Jurkat, Clone E6-1 (cell line): Measurements from ENCODE around the gene SEMA6D.

Experiments used
- DNase-seq: peaks from one replicate; pipeline ENCODE4 v3.0.0-alpha.2; 2011; ENCODE audit warnings: low read depth, low spot score
- H3K4me3 ChIP-seq: 2 replicates; pipeline ENCODE4 v1.5.1; 2011; ENCODE audit warnings: mild to moderate bottlenecking, low read length, control low read depth, moderate library complexity

The SEMA6D gene

DNA sequence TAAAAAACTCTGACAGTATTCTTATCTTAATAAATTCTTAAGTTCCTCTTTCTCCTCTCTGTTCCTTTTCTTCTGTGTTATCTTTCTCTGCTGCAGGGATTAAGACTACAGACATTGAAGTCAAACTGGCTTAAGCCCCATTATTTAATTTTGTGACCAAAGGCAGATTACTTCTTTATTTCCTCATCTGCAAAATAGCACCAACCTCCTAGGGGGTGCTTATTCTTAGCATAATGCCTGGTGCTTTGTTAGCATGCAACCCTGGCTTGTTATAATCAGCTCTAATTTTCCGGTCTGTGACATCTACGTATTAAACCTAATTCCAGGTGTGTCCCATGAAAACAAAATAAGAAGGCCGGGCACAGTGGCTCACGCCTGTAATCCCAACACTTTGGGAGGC is 23.8 kb downstream of the SEMA6D start:
- no peak overlapping the region for H3K4me3 ChIP-seq
- DNase-seq: no peak

DNA sequence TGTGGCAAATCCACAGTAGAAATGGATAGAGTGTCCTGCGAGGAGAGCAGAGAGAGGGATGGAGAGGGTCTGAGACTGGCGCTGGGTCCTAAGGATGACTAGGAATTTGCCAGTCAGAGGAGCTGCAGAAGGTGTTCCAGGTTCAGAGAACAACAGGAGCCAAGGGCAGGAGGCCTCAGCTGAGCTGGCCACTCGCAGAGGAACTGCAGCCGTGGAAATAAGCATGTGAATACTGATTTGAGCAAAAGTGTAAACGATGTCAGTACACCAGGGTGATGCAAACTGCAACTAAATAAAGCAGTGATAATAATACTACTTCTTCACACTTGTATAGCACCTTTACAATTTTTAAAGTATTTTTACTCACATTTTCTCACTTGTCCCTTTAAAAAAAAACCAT is 24.6 kb downstream of the SEMA6D start:
- DNase-seq: no peak

DNA sequence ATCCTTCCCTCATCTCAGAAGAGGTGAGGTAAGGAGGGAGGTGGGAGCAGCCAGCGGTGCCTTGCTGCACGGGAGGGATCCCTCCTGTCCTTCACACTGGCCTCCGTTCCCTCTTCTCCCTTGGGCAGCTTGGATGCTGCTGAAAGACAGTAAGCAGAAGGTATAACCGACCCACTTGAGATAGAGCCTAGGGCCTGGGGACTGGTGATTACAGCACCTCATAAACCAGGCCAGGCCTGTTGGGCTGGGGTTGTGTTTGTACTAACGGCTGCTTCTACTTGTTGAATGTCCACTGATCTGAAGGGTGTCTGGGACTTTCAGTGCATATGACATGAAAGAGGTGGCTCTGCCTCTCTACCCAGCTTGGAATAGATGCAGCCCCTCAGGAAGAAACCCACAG is 25.0 kb downstream of the SEMA6D start:
- DNase-seq: no peak
- no peak overlapping the region for H3K4me3 ChIP-seq

More for the DNA sequence above, 24.6 kb downstream of the SEMA6D start:
- no peak overlapping the region for H3K4me3 ChIP-seq

DNA sequence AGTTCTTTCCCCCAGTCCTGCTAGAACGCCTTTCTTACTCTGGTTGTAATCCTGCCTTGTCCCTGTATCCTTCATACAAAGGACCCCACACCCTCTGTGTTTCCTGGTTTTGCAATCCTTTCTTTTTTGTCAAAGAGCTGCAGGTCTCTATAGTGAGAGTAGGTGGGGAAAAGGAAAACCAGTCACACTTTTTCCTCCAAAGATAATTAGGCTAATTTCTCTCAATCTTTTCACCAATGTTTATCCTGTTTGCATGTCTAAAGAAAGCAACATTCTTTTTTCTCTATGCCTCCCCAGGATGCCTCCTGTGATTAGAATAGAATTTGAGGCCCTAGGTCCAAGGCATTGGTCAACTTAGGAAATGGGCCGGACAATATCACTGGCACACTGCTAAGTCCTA is 25.4 kb downstream of the SEMA6D start:
- DNase-seq: no peak

DNA sequence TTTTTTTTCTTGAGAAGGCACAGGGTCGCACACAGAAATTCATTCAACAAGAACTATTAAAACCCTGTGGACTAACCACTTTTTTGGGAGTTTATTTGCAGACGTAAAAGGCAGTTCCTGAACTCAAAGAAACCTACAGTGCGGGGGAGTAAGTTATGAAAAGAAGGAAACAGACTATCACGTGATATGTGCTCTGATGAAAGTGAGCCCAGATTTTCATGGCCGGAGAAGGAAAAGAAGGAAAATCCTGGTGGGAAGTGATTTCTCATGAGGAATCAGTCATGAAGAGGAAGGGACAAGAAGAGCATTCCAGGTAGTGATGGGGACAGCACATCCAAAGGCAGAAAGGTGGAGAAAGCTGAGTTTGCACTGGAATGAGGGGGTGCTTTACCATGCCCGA is 26.1 kb downstream of the SEMA6D start:
- H3K4me3 ChIP-seq: no peak overlapping the region
- DNase-seq: no peak

More for the DNA sequence above, 25.4 kb downstream of the SEMA6D start:
- H3K4me3 ChIP-seq: no peak overlapping the region

DNA sequence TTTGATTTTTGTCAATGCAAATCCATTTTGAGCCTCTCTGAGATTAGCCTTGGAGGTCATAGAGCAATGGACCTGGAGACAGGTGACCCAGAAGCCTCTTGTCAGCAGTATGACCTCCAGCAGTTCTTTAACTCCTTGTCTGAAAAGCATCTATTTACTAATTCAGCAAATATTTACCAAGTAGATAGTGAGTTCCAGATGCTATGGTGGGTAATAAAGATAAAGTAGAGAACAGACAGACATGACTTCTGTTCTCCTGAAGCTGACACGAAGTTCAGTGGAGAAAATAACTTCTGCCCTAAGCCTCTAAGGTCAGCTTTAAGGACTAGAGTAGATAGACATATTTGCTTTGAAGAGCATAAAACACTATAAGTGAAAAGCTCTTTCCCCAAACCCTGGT is 26.6 kb downstream of the SEMA6D start:
- no peak for DNase-seq
- no peak overlapping the region for H3K4me3 ChIP-seq

DNA sequence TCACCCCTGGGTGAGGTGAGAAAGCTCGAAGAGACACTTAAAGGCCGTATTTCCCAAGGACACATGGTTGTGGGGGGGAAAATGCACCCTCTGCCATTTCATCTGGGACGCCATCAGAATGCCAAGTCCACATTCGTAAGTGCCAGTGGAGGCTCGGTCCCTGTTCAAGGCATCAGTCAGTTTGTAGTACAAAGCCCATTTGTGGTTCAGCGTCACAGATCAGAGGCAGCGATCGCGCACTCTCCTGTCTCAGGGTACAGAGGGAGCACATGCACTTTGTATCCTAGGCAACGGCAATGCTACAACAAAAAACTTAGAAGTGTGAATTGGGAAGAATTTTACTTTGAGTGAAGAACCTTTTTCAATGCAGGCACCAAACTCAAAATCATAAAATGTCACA is 27.2 kb downstream of the SEMA6D start:
- no peak overlapping the region for H3K4me3 ChIP-seq
- no peak for DNase-seq

DNA sequence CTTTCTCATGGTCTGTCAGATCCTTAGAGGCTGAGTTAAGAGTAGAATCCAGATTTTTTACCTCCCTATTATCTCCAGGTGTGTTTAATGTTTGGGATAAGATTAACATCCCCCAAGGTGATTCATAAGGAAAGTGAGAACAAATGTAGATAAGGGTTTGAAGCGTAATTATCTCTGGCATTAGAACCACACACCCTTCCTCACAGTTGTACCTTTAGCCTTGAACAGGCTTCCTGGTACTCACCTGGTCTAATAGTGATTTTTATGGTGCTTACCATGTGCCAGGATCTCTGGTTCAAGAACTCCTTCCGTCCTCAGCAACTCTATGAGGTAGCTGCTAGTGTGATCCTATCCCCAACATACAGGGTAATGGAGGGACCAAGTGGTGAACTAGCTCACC is 27.7 kb downstream of the SEMA6D start:
- no peak for DNase-seq
- no peak overlapping the region for H3K4me3 ChIP-seq

DNA sequence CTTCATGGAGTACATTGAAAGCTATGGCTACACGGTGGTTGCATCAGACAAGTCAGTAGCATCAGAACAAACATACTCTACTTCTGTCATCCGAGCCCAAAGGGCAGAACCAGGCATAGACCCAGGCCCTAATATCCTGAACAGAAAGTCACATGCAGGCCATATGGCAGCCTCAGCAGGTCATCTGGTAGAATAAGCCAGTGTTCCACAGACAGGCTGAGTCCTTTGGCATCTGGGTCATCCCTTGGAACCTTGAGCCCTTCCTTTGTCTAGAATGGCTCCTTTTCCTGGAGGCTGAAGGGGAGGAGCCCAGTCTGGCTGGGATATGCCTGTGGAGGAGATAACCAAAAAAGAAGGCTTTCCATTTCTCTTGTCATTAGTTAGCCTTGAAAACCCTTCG is 29.2 kb downstream of the SEMA6D start:
- no peak overlapping the region for H3K4me3 ChIP-seq
- no peak for DNase-seq

DNA sequence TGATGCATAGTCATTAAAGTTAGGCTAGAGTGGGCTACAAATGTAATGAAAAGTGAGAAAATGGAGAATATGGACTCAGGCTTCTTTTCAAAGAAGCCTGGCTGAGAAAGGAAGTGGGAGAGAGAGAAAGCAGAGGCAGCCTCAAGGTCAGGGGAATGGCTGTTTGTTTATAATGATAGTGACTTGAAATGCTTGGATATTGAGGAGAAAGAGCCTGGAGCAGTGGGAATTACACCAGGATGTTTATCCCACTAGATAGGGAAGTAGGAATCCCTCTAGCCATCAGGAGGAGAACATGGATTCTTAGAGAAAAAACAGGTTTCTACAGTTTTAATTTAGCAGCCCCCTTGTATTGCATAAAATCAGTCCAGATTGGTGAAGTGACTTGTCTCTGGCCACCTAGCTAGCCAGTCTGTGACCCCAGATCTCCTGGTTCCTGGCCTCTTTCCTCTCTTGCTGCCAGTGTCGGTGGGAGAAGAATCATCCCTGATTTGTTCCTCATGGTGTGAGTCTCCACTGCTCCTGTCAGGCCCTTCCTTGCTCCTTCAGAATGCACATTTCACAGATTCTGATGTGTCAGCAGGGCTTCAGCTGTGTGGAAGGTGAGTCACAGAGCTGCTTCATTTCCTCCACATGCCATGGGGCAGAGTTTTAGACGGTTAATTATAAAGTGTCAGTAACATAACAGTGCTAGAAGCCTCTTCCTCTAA is 32.9 kb downstream of the SEMA6D start:
- DNase-seq: no peak

DNA sequence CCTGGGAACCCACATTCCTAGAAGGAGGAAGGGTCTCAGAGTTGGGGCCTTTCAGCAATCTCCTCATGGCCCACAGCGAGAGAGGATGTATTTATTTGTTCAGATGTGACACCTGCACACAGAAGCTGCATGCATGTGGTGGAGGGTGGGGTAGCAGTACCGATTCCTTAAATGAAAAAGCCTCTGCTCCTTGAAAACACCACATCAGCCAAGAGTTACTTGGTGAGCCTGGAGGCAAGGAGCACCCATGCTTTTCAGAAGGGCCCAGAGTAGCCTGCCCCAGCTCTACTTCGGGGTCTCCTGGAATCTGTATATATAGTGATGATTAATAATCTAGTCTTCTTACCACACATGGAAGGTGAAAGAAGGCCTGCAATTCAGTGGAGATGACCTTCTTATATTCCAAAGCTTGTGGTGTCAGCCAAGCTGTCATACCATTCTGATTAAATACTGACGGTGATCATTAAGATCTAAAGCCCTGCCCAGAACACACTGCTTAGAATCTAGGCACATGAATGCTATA is 33.5 kb downstream of the SEMA6D start:
- no peak for DNase-seq

More for the DNA sequence above, 32.9 kb downstream of the SEMA6D start:
- no peak overlapping the region for H3K4me3 ChIP-seq

DNA sequence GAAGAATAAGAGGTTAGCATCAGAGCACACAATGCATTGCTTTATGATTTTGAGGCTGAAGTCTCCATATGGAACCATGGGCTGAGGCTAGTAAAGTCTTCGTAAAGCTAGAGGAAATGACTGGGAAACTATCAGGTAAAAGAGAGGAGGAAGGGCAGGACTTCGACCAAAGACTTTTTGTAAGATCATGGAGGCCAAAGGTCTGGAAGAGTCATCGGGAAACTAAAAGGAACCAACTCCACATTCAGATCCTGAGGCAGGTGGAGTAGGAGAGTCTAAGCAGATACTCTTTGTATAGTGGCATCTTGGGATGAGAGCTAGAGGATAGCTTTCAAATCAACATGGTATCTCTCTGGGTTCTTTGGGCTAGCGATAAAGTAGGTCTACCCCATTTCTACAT is 36.3 kb downstream of the SEMA6D start:
- no peak overlapping the region for H3K4me3 ChIP-seq
- no peak for DNase-seq

More for the DNA sequence above, 33.5 kb downstream of the SEMA6D start:
- H3K4me3 ChIP-seq: no peak overlapping the region

DNA sequence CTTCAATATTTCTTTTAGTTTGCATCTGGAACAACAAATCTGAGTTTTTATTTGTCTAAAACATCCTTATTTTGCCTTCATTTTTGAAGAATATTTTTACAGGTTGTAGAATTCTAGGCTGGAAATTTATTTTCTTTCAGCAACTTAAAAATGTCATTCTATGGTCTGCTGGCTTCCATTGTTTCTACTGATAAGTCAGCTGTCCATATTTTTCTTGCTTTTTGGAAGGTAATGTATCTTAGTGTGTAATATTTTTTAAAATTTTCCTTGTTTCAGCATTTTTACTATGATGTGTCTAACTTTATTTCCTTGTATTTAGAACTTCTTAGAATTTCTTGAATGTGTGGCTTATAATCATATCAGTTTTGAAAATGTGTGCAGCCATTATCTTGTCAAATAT is 37.0 kb downstream of the SEMA6D start:
- no peak for DNase-seq

DNA sequence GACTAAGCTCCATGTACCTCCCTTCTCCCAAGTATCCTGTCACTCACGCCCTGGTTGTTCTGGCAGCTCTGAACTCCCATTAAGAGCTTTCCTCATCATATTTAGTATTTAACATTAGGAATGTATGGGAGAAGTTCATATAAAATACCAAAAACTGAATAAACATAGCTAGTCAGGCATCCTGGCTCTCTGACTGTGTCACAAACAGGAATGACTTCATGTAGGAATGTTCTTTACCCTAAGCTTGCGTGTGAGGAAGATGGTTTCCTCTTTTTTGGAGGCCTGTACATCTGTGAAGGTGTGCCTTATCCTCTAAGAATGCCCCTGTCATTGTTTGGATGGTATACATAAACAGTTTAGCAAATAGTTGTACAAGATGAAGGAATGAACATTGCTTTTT is 38.6 kb downstream of the SEMA6D start:
- DNase-seq: no peak

More for the DNA sequence above, 37.0 kb downstream of the SEMA6D start:
- no peak overlapping the region for H3K4me3 ChIP-seq

DNA sequence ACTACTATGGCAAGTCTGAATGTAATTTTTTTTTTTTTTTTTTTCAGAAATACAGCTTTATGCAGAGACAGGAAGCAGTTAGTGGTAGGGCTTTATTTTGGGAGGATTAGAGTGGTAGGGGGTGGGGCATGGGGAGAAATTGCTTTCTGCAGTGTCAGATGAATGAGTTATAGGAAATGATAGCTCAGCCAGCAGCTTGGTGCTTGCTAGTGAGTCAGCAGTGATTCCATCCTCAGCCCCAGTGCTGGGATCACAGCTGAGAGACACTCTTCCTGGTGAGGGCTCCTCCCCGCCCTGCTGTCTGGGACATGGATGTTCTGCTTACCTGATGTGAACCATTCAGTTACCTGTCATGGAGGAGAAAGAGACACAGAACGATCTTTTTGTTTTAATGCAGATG is 39.6 kb downstream of the SEMA6D start:
- DNase-seq: peak; percentile 19
- H3K4me3 ChIP-seq: no peak overlapping the region

More for the DNA sequence above, 38.6 kb downstream of the SEMA6D start:
- no peak overlapping the region for H3K4me3 ChIP-seq

DNA sequence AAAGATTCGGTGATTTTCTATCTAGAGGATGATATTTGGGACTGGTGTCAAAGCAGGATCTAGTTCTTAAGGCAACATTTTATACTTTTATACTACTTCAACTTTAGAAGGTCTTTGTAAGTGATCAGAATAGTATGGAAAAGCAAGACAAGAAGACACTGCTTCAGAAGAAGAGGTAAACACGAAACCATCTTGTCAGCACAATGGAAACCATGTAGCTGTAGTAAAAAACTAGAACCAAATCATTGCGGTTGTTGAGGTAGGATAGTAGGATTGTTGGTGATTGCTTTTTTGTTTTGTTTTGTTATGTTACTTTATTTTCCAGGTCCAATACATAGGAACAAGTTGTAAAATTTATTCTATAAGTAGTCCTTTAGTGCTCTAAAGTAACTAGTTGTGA is 40.0 kb downstream of the SEMA6D start:
- DNase-seq: no peak

DNA sequence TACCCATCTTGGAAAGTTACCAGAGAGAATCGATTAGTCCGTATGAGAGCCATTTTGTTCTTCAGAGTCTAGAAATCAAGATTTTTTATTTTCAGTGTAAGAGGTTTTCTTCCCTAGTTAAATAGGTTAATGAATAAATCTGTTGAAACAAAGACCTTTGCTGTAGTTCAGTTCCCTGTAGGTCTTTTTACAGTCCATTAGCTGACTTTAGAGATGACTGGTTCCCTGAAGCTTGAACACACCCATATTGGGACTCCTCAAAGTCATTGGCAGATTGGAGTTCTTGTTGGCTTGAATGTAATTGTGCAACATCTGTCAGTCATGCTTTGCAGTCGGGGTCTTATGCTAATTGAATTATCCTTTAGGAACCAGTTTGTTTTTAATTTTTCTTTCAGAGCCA is 45.3 kb downstream of the SEMA6D start:
- DNase-seq: no peak
- no peak overlapping the region for H3K4me3 ChIP-seq

More for the DNA sequence above, 40.0 kb downstream of the SEMA6D start:
- no peak overlapping the region for H3K4me3 ChIP-seq

DNA sequence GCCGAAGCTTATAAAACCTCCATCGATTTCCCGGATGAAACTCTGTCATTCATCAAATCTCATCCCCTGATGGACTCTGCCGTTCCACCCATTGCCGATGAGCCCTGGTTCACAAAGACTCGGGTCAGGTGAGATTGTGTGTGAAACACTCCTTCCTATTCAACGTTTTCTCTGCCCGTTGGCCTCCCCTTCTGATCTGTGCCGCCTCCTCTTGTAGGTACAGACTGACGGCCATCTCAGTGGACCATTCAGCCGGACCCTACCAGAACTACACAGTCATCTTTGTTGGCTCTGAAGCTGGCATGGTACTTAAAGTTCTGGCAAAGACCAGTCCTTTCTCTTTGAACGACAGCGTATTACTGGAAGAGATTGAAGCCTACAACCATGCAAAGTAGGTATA is 47.4 kb downstream of the SEMA6D start:
- DNase-seq: no peak

DNA sequence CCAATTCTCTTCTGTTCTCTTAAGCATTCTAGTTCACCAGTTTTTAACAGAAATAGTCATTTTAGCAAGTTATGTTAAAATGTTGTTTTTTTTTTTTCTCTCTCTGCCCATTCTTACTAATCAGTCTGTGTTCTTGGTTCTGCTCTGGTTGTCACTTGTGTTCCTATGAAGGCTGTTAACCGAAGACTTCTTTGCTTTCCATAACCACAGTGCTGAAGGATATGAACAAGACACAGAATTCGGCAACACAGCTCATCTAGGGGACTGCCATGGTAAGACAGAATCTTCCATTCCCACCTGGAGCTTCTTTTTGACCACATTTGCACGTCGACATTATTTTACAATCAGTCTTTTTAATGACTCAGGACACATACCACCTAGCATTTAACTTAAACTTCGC is 49.1 kb downstream of the SEMA6D start:
- no peak for DNase-seq
- H3K4me3 ChIP-seq: no peak overlapping the region

More for the DNA sequence above, 47.4 kb downstream of the SEMA6D start:
- no peak overlapping the region for H3K4me3 ChIP-seq

DNA sequence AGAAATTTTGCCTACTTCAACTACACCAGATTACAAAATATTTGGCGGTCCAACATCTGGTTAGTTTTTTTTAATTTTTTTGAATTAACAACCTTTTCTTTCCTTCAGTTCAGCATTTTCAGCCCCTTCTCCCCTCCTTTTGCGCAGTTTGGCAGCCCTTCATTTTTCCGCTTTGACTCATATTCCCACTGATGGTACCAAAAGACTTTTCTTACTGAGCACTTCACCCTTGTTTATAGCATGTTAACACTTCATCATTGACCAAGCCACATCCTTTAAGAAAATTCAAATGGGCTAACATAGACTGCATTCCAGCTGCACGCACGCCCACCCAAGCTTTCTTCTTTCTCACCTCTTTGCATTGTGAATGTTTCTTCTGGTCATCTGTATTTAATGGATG is 49.7 kb downstream of the SEMA6D start:
- no peak for DNase-seq
- no peak overlapping the region for H3K4me3 ChIP-seq

DNA sequence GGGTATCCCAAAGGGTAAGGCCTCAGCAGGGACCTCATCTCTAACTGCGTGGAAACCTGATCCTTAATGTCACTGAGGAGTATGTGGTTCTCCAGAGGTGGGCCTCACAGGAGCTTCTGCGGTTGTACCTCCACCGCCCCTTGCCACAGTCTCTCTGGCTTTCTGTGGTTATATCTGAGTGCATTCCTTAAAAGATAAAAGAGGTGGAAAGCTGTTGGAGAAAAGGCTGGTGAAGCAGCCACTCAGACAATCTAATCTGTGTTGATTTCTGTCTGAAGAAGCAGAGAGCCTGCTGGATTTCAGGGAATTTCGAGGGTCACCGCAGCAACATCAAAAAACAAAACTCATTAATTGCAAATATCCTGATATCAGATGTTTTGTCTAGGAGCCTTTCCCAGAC is 51.4 kb downstream of the SEMA6D start:
- DNase-seq: no peak
- no peak overlapping the region for H3K4me3 ChIP-seq
